OCI-LY7 (cell line): ENCODE data around the gene FOXO3B. TPM values are rescaled to one million over a fixed set of nuclear protein-coding genes. Genes with fewer than 3 reads are reported as not detected.
"Not testable (repeated sequence)": the region's sequence is repeated elsewhere in the genome, so short reads cannot be mapped to it uniquely, and the experiment has no call there.

Experiments used
- BruUV-seq: library from RNA; stranded (reverse); fragments of 400-500 nt; replicated peaks from 2 replicates; lab custom pipeline; 2021; lab: Mats Ljungman, UMichigan
- CTCF ChIA-PET: fragments of 300-600 bp; sonication (Branson Sonifier 250); formaldehyde crosslinking; loops from one replicate; lab custom pipeline; 2022; ENCODE audit warnings: antibody characterized with exemption; ENCODE audit not compliant: unreplicated experiment; lab: Charles Lee
- POLR2A ChIA-PET: fragments of 300-600 bp; sonication (Branson Sonifier 250); formaldehyde crosslinking; loops from one replicate; lab custom pipeline; 2022; ENCODE audit warnings: antibody characterized with exemption; lab: Charles Lee
- DNase-seq: peaks from one replicate; pipeline ENCODE4 v3.0.0-alpha.2; 2015; ENCODE audit warnings: low spot score
- H2AFZ ChIP-seq: fragments of 200-600 bp; sonication (generic), shearing (Covaris generic); 2 replicates; pipeline ENCODE4 v1.6.1; 2014; ENCODE audit warnings: mild to moderate bottlenecking, antibody characterized with exemption, low read length, moderate library complexity
- H3K27ac ChIP-seq: fragments of 200-600 bp; sonication (generic); 2 replicates; pipeline ENCODE4 v1.5.1; 2014; ENCODE audit warnings: mixed run types, low read depth, mild to moderate bottlenecking, moderate library complexity, low read length, inconsistent platforms; ENCODE audit not compliant: poor library complexity, severe bottlenecking
- H3K36me3 ChIP-seq: fragments of 200-600 bp; sonication (generic); 2 replicates; pipeline ENCODE4 v1.6.1; 2014; ENCODE audit warnings: mild to moderate bottlenecking, antibody characterized with exemption, low read length, moderate library complexity, mixed read lengths; ENCODE audit not compliant: insufficient read depth
- H3K4me1 ChIP-seq: fragments of 200-600 bp; sonication (generic); 2 replicates; pipeline ENCODE4 v1.5.1; 2014; ENCODE audit warnings: mild to moderate bottlenecking, low read length; ENCODE audit not compliant: insufficient read depth, poor library complexity, severe bottlenecking
- H3K4me2 ChIP-seq: fragments of 200-600 bp; sonication (generic); 2 replicates; pipeline ENCODE4 v1.6.1; 2014; ENCODE audit warnings: mild to moderate bottlenecking, low read length
- H3K4me3 ChIP-seq: fragments of 200-600 bp; sonication (generic); 2 replicates; pipeline ENCODE4 v1.5.1; 2014; ENCODE audit warnings: mild to moderate bottlenecking, low read depth, low read length; ENCODE audit not compliant: poor library complexity, severe bottlenecking
- H3K79me2 ChIP-seq: fragments of 200-600 bp; sonication (generic); 2 replicates; pipeline ENCODE4 v1.6.1; 2016; ENCODE audit warnings: low read depth, mild to moderate bottlenecking, low read length, moderate library complexity, mixed read lengths; ENCODE audit not compliant: insufficient read depth
- H3K9me2 ChIP-seq: fragments of 200-600 bp; sonication (generic); 2 replicates; pipeline ENCODE4 v1.6.1; 2016; ENCODE audit warnings: mild to moderate bottlenecking, low read length, mixed read lengths; ENCODE audit not compliant: insufficient read depth
- H3K9me3 ChIP-seq: fragments of 200-600 bp; sonication (generic); 2 replicates; pipeline ENCODE4 v1.6.1; 2014; ENCODE audit warnings: mild to moderate bottlenecking, mixed run types, low read length, mixed read lengths
- H4K20me1 ChIP-seq: fragments of 200-600 bp; sonication (generic); 2 replicates; pipeline ENCODE4 v1.6.1; 2014; ENCODE audit warnings: mild to moderate bottlenecking, antibody characterized with exemption, low read length, moderate library complexity, mixed read lengths; ENCODE audit not compliant: insufficient read depth
- intact Hi-C: fragments of 100-400 bp; cut with micrococcal nuclease; formaldehyde crosslinking; loops from one replicate; pipeline ENCODE4 v1.10.0; 2022; ENCODE audit not compliant: unreplicated experiment
- total RNA-seq, 2 experiments: library from RNA; depleted of rRNA in 1 of 2; stranded (reverse); fragments of >200 nt in 1 of 2; shearing (Covaris generic) in 1 of 2; gene quantifications; 2 replicates each; pipeline ENCODE4 v1.2.3, GENCODE V29; 2014 to 2022

The FOXO3B gene
- total RNA-seq, 2 experiments from 2014 or later, result 1.2 to 1.7 TPM

DNA sequence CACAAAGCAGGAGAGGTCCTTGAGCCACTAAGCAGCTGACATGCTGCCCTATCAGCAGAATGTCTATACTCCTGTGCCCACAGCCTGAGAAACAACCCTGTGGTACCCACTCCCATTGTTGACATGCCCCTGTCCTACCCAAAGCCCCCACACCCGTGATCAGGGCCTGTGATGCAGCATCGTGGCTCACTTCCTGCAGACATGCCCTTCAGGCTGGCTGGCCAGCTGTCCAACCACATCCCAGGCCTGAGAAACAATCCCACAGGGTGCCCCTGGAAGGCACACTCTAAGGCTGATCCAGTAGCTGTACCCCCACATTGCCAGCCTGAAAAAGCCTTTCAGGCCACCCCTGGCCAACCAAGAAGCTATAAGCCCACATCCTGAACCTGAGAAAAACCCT lies 13.0 kb upstream of the FOXO3B start:
- H3K9me2 ChIP-seq, H3K4me2 ChIP-seq, H4K20me1 ChIP-seq, H3K79me2 ChIP-seq, H3K4me3 ChIP-seq, H3K36me3 ChIP-seq, intact Hi-C loops, CTCF ChIA-PET, DNase-seq, POLR2A ChIA-PET, H3K27ac ChIP-seq, H3K4me1 ChIP-seq, BruUV-seq, H3K9me3 ChIP-seq, H2AFZ ChIP-seq: not testable (repeated sequence)

DNA sequence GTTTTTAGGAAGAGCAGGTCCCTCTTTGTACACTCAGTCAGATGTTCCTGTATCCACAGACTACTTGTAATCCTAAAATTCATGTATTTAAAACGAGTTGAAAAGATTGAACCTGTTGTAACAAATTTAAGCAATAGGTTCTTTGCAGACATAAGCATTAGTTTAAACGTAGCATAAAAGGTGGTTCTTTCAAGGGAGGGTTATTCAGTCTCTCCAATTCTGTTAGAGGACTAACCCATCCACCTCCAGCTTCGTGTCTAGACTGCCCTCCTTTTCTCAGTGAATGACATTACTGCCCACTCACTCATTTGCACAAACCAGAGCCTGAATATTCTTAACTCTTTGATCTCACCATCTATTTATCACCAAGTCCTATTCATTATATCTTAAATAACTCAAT lies 554 bp upstream of the FOXO3B start:
- H3K4me1 ChIP-seq, H3K27ac ChIP-seq, POLR2A ChIA-PET, CTCF ChIA-PET, H4K20me1 ChIP-seq, H2AFZ ChIP-seq, H3K36me3 ChIP-seq, BruUV-seq, intact Hi-C loops, H3K79me2 ChIP-seq, DNase-seq, H3K9me3 ChIP-seq, H3K9me2 ChIP-seq: not testable (repeated sequence)
- Histone ChIP-seq H3K4me2 (0 out of 2 replicates have a peak overlapping the region, but pooled peaks have one; percentile 23), H3K4me3 (peak overlapping the region; percentile 5)

DNA sequence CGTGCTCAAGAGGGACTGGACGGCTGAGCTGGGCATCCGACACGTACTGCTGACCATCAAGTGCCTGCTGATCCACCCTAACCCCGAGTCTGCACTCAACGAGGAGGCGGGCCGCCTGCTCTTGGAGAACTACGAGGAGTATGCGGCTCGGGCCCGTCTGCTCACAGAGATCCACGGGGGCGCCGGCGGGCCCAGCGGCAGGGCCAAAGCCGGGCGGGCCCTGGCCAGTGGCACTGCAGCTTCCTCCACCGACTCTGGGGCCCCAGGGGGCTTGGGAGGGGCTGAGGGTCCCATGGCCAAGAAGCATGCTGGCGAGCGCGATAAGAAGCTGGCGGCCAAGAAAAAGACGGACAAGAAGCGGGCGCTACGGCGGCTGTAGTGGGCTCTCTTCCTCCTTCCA lies 4.7 kb downstream of the FOXO3B start:
- H2AFZ ChIP-seq, H3K9me2 ChIP-seq, H3K9me3 ChIP-seq, H3K4me1 ChIP-seq, H3K36me3 ChIP-seq, POLR2A ChIA-PET, H3K4me3 ChIP-seq, H3K4me2 ChIP-seq, intact Hi-C loops, H3K79me2 ChIP-seq, H4K20me1 ChIP-seq, H3K27ac ChIP-seq, DNase-seq, BruUV-seq, CTCF ChIA-PET: not testable (repeated sequence)

DNA sequence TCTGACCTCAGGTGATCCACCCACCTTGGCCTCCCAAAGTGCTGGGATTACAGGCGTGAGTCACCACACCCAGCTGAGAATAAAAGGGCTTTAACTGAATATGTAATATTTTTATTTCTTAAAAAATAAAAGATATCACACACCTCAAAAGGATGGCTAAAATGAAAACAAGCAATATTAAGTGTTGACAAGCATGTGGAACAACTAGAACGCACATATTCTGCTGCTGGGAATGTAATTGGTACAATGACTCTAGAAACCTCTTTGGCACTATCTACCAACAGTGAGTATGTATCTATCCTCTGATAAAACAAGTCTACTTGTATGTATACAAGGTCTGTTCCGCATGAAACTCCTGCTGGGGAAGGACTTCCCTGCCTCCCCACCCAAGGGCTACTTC lies 5.2 kb downstream of the FOXO3B start:
- CTCF ChIA-PET, H3K9me2 ChIP-seq, intact Hi-C loops, H3K79me2 ChIP-seq, H3K4me1 ChIP-seq, BruUV-seq, H3K4me2 ChIP-seq, H4K20me1 ChIP-seq, H3K27ac ChIP-seq, H3K36me3 ChIP-seq, DNase-seq, H3K4me3 ChIP-seq, POLR2A ChIA-PET, H2AFZ ChIP-seq, H3K9me3 ChIP-seq: not testable (repeated sequence)

DNA sequence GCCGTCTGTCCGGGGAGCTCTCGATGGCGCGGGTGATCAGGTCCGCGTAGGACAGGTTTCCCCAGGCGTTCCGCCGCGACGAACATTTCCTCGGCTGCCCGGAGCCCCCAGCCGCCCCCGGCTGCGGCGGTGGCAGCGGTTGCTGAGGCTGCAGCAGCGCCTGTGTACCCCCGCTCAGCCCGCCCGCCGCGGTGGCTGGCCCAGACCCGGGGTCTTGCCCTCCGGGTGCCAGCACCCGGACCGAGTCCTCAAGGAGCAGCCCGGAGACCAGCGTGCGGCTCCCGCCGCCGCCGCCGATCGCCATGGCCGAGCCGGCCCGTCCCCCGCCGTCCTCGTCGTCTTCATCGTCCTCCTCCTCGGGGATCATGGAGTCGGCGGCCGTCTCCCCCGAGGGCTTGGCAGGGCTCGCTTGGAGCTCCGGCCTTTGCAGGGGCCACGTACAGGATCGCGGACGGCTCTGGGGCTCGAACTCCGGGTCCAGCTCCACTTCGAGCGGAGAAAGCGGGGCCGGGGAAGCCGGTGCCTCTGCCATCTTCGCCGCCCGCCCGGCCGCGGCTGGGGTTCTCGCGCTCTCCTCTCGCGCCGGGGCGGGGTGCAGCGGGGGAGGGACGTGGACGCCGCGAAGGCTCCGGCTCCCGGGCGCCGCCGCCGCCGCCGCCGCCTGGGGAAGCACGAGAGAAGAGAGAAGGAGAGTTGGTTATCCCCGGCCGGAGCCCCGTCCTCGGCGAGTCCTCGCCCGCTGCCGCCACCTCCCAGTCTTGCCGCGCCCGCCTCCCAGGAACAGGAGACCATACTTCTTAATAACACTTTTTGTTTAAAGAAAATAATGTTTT lies 9.5 kb downstream of the FOXO3B start:
- H3K4me1 ChIP-seq, H3K4me3 ChIP-seq, H3K79me2 ChIP-seq, DNase-seq, H3K4me2 ChIP-seq, intact Hi-C loops, H3K9me2 ChIP-seq, CTCF ChIA-PET, H3K27ac ChIP-seq, POLR2A ChIA-PET, H3K36me3 ChIP-seq, H3K9me3 ChIP-seq, H2AFZ ChIP-seq, H4K20me1 ChIP-seq, BruUV-seq: not testable (repeated sequence)

- H4K20me1 ChIP-seq, H2AFZ ChIP-seq, H3K4me1 ChIP-seq, BruUV-seq, DNase-seq, H3K36me3 ChIP-seq, H3K27ac ChIP-seq, H3K79me2 ChIP-seq, H3K4me2 ChIP-seq, H3K9me2 ChIP-seq, CTCF ChIA-PET, H3K4me3 ChIP-seq, intact Hi-C loops, H3K9me3 ChIP-seq, POLR2A ChIA-PET: not testable (repeated sequence)
Measured at GRCh38 chr17:18668625-18669024, 13.5 kb downstream of the FOXO3B start.
